Liver (tissue), 9 donors: ENCODE results near the gene ETF1. TPM values are rescaled to one million over a fixed set of nuclear protein-coding genes. Genes with fewer than 3 reads are reported as not detected.

Experiments used
- DNase-seq: peaks from one replicate; pipeline ENCODE4 v3.0.0-alpha.2; 2017; ENCODE audit warnings: low spot score
- H3K27ac ChIP-seq, 2 donors: one replicate each; pipeline ENCODE4 v1.7.0; 2013; ENCODE audit warnings: inconsistent platforms in 2 of 2, low read length in 2 of 2, control low read depth in 1 of 2, low read depth in 1 of 2, mild to moderate bottlenecking in 1 of 2
- H3K27me3 ChIP-seq, 4 donors: one replicate each; pipeline versions ENCODE4 v1.6.1 to v1.7.0; 2013; ENCODE audit warnings: low read length in 3 of 4, inconsistent platforms in 1 of 4, mild to moderate bottlenecking in 1 of 4, moderate library complexity in 1 of 4; ENCODE audit not compliant: control insufficient read depth in 4 of 4, insufficient read depth in 4 of 4
- H3K36me3 ChIP-seq, 4 donors: one replicate each; pipeline versions ENCODE4 v1.6.1 to v1.7.0; 2013; ENCODE audit warnings: low read length in 3 of 4, mild to moderate bottlenecking in 3 of 4, low read depth in 1 of 4, moderate library complexity in 1 of 4; ENCODE audit not compliant: control insufficient read depth in 4 of 4, insufficient read depth in 3 of 4
- H3K4me1 ChIP-seq, 4 donors: one replicate each; pipeline versions ENCODE4 v1.6.1 to v1.7.0; 2013; ENCODE audit warnings: low read length in 3 of 4, mild to moderate bottlenecking in 3 of 4, moderate library complexity in 1 of 4; ENCODE audit not compliant: control insufficient read depth in 4 of 4, insufficient read depth in 4 of 4
- H3K4me3 ChIP-seq, 3 donors: one replicate each; pipeline versions ENCODE4 v1.6.1 to v1.7.0; 2013; ENCODE audit warnings: low read length in 3 of 3, control low read depth in 1 of 3, low read depth in 1 of 3, mild to moderate bottlenecking in 1 of 3
- H3K9ac ChIP-seq, 2 donors: one replicate each; pipeline ENCODE4 v1.7.0; 2013; ENCODE audit warnings: low read length in 2 of 2, mild to moderate bottlenecking in 2 of 2, moderate library complexity in 2 of 2, control low read depth in 1 of 2, low read depth in 1 of 2
- H3K9me3 ChIP-seq, 4 donors: one replicate each; pipeline versions ENCODE4 v1.6.1 to v1.7.0; 2013; ENCODE audit warnings: low read length in 3 of 4; ENCODE audit not compliant: control insufficient read depth in 4 of 4
- CTCF ChIP-seq: fragments of 150-350 bp; IDR thresholded peaks from 2 replicates; pipeline ENCODE4 v1.5.1; 2017; ENCODE audit warnings: improper control_type of control experiment, low read depth, low read length; ENCODE audit not compliant: missing input control
- EGR1 ChIP-seq, 2 donors: IDR thresholded peaks; 2 replicates each; pipeline ENCODE4 v1.6.1; 2016 to 2018; ENCODE audit warnings: antibody characterized with exemption in 2 of 2, low read depth in 2 of 2
- FOXA1 ChIP-seq: IDR thresholded peaks from 2 replicates; pipeline ENCODE4 v1.6.1; 2016; ENCODE audit warnings: antibody characterized with exemption
- FOXA2 ChIP-seq: IDR thresholded peaks from 2 replicates; pipeline ENCODE4 v1.6.1; 2016; ENCODE audit warnings: antibody characterized with exemption
- GABPA ChIP-seq, 2 donors: IDR thresholded peaks in 1 of 2; conservative IDR thresholded peaks in 1 of 2; 2 replicates each; pipeline ENCODE4 v1.6.1; 2016; ENCODE audit warnings: antibody characterized with exemption in 2 of 2, mild to moderate bottlenecking in 1 of 2, moderate library complexity in 1 of 2
- HNF4A ChIP-seq, 2 donors: conservative IDR thresholded peaks; 2 replicates each; pipeline ENCODE4 v1.6.1; 2016; ENCODE audit warnings: antibody characterized with exemption in 2 of 2, mild to moderate bottlenecking in 2 of 2
- HNF4G ChIP-seq: IDR thresholded peaks from 2 replicates; pipeline ENCODE4 v1.6.1; 2016; ENCODE audit warnings: antibody characterized with exemption
- JUND ChIP-seq, 2 donors: IDR thresholded peaks; 2 replicates each; pipeline ENCODE4 v1.6.1; 2016; ENCODE audit warnings: antibody characterized with exemption in 2 of 2
- MAX ChIP-seq: IDR thresholded peaks from 2 replicates; pipeline ENCODE4 v1.6.1; 2016; ENCODE audit warnings: antibody characterized with exemption
- NR2F2 ChIP-seq: IDR thresholded peaks from 2 replicates; pipeline ENCODE4 v1.6.1; 2016; ENCODE audit warnings: antibody characterized with exemption
- RAD21 ChIP-seq, 2 donors: IDR thresholded peaks; 2 replicates each; pipeline ENCODE4 v1.6.1; 2016; ENCODE audit warnings: antibody characterized with exemption in 2 of 2, mild to moderate bottlenecking in 2 of 2
- RXRA ChIP-seq, 2 donors: IDR thresholded peaks; 2 replicates each; pipeline ENCODE4 v1.6.1; 2017 to 2018; ENCODE audit warnings: antibody characterized with exemption in 2 of 2, mild to moderate bottlenecking in 1 of 2
- SP1 ChIP-seq: IDR thresholded peaks from 2 replicates; pipeline ENCODE4 v1.6.1; 2018; ENCODE audit warnings: antibody characterized with exemption, mild to moderate bottlenecking
- TAF1 ChIP-seq: conservative IDR thresholded peaks from 2 replicates; pipeline ENCODE4 v1.6.1; 2016; ENCODE audit warnings: antibody characterized with exemption, mild to moderate bottlenecking
- YY1 ChIP-seq: IDR thresholded peaks from 2 replicates; pipeline ENCODE4 v1.6.1; 2016; ENCODE audit warnings: antibody characterized with exemption, mild to moderate bottlenecking
- ZBTB33 ChIP-seq: IDR thresholded peaks from 2 replicates; pipeline ENCODE4 v1.6.1; 2016; ENCODE audit warnings: antibody characterized with exemption
- WGBS: extraction: QIAGEN DNeasy Blood & Tissue Kit; methylation state at CpG from one replicate; pipeline ENCODE4 v1.1.7; 2013; 5-methylcytosine and 5-hydroxymethylcytosine counted together
- polyA plus RNA-seq, 2 donors: library from polyadenylated mRNA; stranded (reverse) in 1 of 2; unstranded in 1 of 2; fragments of 200-250 nt in 1 of 2; fragments of >200 nt in 1 of 2; fragmentation: Nextera tagmentation in 1 of 2; extraction: Ambion mirVana in 1 of 2; gene quantifications; one replicate each; pipeline versions ENCODE4 v1.2.1 to v1.2.3, GENCODE V29; 2013 to 2015
- total RNA-seq, 2 donors: library from RNA; depleted of rRNA; stranded (reverse); fragments of >200 nt; gene quantifications; one replicate each; pipeline ENCODE4 v1.2.3, GENCODE V29; 2014
- TF ChIP-seq, protein P1 (sequence below): IDR thresholded peaks from 2 replicates; pipeline ENCODE4 v1.6.1; 2016; ENCODE audit warnings: antibody characterized with exemption, mild to moderate bottlenecking
- TF ChIP-seq, protein P2 (sequence below): IDR thresholded peaks from 2 replicates; pipeline ENCODE4 v1.6.1; 2016; ENCODE audit warnings: antibody characterized with exemption
- donor health status: healthy.
- donor health status: healthy.
- donor health status: healthy.
- donor health status: healthy.
- donor health status: healthy.

ETF1 gene
- total and polyA plus RNA-seq, 4 donors: 21.7 to 39.7 (median 31.1) TPM

GRCh38 chr5:138465261-138466124 lies 77.5 kb downstream of the ETF1 start, which contains the start of gene EGR1 (continued):
- no peak for TF ChIP-seq HNF4G
- TF ChIP-seq TAF1: peak; percentile 71
- TF ChIP-seq, protein P1, sequence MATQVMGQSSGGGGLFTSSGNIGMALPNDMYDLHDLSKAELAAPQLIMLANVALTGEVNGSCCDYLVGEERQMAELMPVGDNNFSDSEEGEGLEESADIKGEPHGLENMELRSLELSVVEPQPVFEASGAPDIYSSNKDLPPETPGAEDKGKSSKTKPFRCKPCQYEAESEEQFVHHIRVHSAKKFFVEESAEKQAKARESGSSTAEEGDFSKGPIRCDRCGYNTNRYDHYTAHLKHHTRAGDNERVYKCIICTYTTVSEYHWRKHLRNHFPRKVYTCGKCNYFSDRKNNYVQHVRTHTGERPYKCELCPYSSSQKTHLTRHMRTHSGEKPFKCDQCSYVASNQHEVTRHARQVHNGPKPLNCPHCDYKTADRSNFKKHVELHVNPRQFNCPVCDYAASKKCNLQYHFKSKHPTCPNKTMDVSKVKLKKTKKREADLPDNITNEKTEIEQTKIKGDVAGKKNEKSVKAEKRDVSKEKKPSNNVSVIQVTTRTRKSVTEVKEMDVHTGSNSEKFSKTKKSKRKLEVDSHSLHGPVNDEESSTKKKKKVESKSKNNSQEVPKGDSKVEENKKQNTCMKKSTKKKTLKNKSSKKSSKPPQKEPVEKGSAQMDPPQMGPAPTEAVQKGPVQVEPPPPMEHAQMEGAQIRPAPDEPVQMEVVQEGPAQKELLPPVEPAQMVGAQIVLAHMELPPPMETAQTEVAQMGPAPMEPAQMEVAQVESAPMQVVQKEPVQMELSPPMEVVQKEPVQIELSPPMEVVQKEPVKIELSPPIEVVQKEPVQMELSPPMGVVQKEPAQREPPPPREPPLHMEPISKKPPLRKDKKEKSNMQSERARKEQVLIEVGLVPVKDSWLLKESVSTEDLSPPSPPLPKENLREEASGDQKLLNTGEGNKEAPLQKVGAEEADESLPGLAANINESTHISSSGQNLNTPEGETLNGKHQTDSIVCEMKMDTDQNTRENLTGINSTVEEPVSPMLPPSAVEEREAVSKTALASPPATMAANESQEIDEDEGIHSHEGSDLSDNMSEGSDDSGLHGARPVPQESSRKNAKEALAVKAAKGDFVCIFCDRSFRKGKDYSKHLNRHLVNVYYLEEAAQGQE: no peak

DNA sequence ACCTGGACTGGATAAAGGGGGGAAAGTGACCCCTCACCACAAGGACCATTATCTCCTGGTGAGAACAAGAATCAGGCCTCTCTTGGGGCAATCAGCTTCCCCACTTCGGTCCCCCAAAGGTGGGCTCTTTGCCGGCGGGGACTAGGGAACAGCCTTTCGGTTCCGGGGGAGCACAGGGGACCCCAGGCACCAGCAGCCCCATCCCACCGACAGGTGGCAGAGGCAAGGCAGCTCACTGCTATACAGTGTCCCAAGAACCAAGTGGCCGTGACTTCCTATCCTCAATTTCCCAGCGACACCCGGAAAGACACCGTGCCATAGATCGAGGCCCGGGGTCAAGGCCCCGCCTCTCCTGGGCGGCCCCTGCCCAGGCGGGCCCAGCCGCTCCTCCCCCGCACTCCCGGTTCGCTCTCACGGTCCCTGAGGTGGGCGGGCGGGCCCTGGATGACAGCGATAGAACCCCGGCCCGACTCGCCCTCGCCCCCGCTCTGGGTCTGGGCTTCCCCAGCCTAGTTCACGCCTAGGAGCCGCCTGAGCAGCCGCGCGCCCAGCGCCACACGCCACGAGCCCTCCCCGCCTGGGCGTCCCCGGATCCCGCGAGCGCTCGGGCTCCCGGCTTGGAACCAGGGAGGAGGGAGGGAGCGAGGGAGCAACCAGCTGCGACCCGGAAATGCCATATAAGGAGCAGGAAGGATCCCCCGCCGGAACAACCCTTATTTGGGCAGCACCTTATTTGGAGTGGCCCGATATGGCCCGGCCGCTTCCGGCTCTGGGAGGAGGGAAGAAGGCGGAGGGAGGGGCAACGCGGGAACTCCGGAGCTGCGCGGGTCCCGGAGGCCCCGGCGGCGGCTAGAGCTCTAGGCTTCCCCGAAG lies 78.4 kb downstream of the ETF1 start:
- Histone ChIP-seq H3K36me3 (peaks cover 2 to 14% (median 13%) of the 10 kb centered on the region in 4 donors), H3K27me3 (no peaks in the 10 kb centered on the region), H3K9me3 (no peaks in the 10 kb centered on the region), H3K9ac (peak overlapping the region; percentile 74 to 76), H3K4me1 (peaks cover 0 to 25% (median 12%) of the 10 kb centered on the region in 4 donors), H3K4me3 (peak overlapping the region; percentile 62 to 84 (median 83)), H3K27ac (peak overlapping the region; percentile 94 to 95)
- TF ChIP-seq HNF4G (no peak), HNF4A (conservative IDR thresholded peaks at IDR 0.05) (peak; percentile 10 to 18), MAX (no peak), FOXA1 (no peak), ZBTB33 (peak; percentile 91), RAD21 (IDR thresholded peaks at IDR 0.05) (no peak), FOXA2 (no peak), YY1 (peak; percentile 45), SP1 (peak; percentile 65), CTCF (no peak), RXRA (IDR thresholded peaks at IDR 0.05) (peak; percentile 16 to 60), NR2F2 (peak; percentile 76), EGR1 (IDR thresholded peaks at IDR 0.05; ENCODE audit: low read depth in 2 of 2) (peak; percentile 96 to 98), TAF1 (peak; percentile 81), GABPA (IDR thresholded peaks at IDR 0.05 in 1 of 2, conservative IDR thresholded peaks at IDR 0.05 in 1 of 2) (peak in 1 of 2 donors; percentile 57), JUND (IDR thresholded peaks at IDR 0.05) (no peak)
- TF ChIP-seq, protein P2, sequence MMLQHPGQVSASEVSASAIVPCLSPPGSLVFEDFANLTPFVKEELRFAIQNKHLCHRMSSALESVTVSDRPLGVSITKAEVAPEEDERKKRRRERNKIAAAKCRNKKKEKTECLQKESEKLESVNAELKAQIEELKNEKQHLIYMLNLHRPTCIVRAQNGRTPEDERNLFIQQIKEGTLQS: no peak
- TF ChIP-seq, protein P1: peak; percentile 11
- peak; percentile 94 for DNase-seq
- WGBS: under 1% methylated on average over 64 of the region's 64 CpGs
